SK-N-SH (cell line): ENCODE results near the gene WLS. TPM values are rescaled to one million over a fixed set of nuclear protein-coding genes. Genes with fewer than 3 reads are reported as not detected.

Experiments used
- CTCF ChIA-PET: fragments of 300-600, 350-600 bp; formaldehyde crosslinking; extraction: SDS; loops from one replicate; lab custom pipeline; 2021; lab: Yijun Ruan, JAX
- POLR2A ChIA-PET: fragments of 350-600 bp; sonication (Branson Sonifier 250); formaldehyde crosslinking; extraction: SDS; loops from one replicate; lab custom pipeline; 2020; ENCODE audit warnings: antibody characterized with exemption, inconsistent platforms; lab: Yijun Ruan, JAX
- DNase-seq: peaks from one replicate; pipeline ENCODE4 v3.0.0; 2012
- H2AFZ ChIP-seq: fragments of 200-600 bp; sonication (generic); 2 replicates; pipeline ENCODE4 v1.8.1; 2016; ENCODE audit warnings: antibody characterized with exemption, mild to moderate bottlenecking, low read depth
- H3F3A ChIP-seq: fragments of 200-600 bp; sonication (generic); replicated peaks from 2 replicates; pipeline ENCODE3; 2016; ENCODE audit warnings: antibody characterized with exemption, mild to moderate bottlenecking; ENCODE audit not compliant: insufficient read depth
- H3K27ac ChIP-seq, 2 experiments: fragments of 200-500 bp in 1 of 2; fragments of 200-600 bp in 1 of 2; sonication (Bioruptor generic) in 1 of 2; sonication (generic), shearing (Covaris generic) in 1 of 2; 2 replicates each; pipeline versions ENCODE4 v1.5.1 to v1.6.1; 2014 to 2016; ENCODE audit warnings: low read depth in 2 of 2, inconsistent platforms in 1 of 2, low read length in 1 of 2, mild to moderate bottlenecking in 1 of 2, mixed read lengths in 1 of 2
- H3K27me3 ChIP-seq: fragments of 200-600 bp; sonication (generic), shearing (Covaris generic); 2 replicates; pipeline ENCODE4 v1.6.1; 2016; ENCODE audit warnings: mixed run types; ENCODE audit not compliant: insufficient read depth
- H3K36me3 ChIP-seq, 2 experiments: fragments of 200-500 bp in 1 of 2; fragments of 200-600 bp in 1 of 2; sonication (Bioruptor generic) in 1 of 2; sonication (generic) in 1 of 2; replicated peaks in 1 of 2; 2 replicates each; pipeline versions ENCODE3 to v1.5.1; 2014 to 2016; ENCODE audit warnings: low read length in 1 of 2, mild to moderate bottlenecking in 1 of 2; ENCODE audit not compliant: insufficient read depth in 2 of 2, control insufficient read depth in 1 of 2
- H3K4me1 ChIP-seq, 2 experiments: fragments of 200-500 bp in 1 of 2; fragments of 200-600 bp in 1 of 2; sonication (Bioruptor generic) in 1 of 2; sonication (generic), shearing (Covaris generic) in 1 of 2; 2 replicates each; pipeline versions ENCODE4 v1.5.1 to v1.6.1; 2014 to 2016; ENCODE audit warnings: low read depth in 1 of 2, low read length in 1 of 2, mixed run types in 1 of 2; ENCODE audit not compliant: insufficient read depth in 2 of 2, control insufficient read depth in 1 of 2
- H3K4me2 ChIP-seq: fragments of 200-600 bp; sonication (generic), shearing (Covaris generic); 2 replicates; pipeline ENCODE4 v1.6.1; 2017; ENCODE audit warnings: mixed run types
- H3K4me3 ChIP-seq, 2 experiments: fragments of 200-500 bp in 1 of 2; fragments of 200-600 bp in 1 of 2; sonication (Bioruptor generic) in 1 of 2; sonication (generic), shearing (Covaris generic) in 1 of 2; 2 replicates each; pipeline versions ENCODE4 v1.5.1 to v1.8.1; 2014 to 2016; ENCODE audit warnings: low read depth in 2 of 2, inconsistent platforms in 1 of 2, low read length in 1 of 2, mild to moderate bottlenecking in 1 of 2, mixed read lengths in 1 of 2, moderate library complexity in 1 of 2
- H3K79me2 ChIP-seq: fragments of 200-600 bp; sonication (generic); 2 replicates; pipeline ENCODE4 v1.8.1; 2017; ENCODE audit warnings: mild to moderate bottlenecking; ENCODE audit not compliant: insufficient read depth
- H3K9ac ChIP-seq: fragments of 200-600 bp; sonication (generic); 2 replicates; pipeline ENCODE4 v1.6.1; 2017; ENCODE audit warnings: mixed run types
- H3K9me2 ChIP-seq: fragments of 200-600 bp; sonication (generic); 2 replicates; pipeline ENCODE4 v1.6.1; 2017; ENCODE audit warnings: mixed run types
- H3K9me3 ChIP-seq: fragments of 200-600 bp; sonication (generic); 2 replicates; pipeline ENCODE4 v1.6.1; 2017; ENCODE audit warnings: mixed run types, mild to moderate bottlenecking, moderate library complexity
- H4K20me1 ChIP-seq: fragments of 200-600 bp; sonication (generic); 2 replicates; pipeline ENCODE4 v1.6.1; 2017; ENCODE audit warnings: mild to moderate bottlenecking, mixed run types; ENCODE audit not compliant: insufficient read depth
- EZH2phosphoT487 ChIP-seq: fragments of 200-600 bp; sonication (generic); IDR thresholded peaks from 2 replicates; pipeline ENCODE4 v1.6.1; 2017; ENCODE audit warnings: low read depth, mixed run types, mild to moderate bottlenecking, antibody characterized with exemption, moderate library complexity, borderline replicate concordance
- FOSL2 ChIP-seq: IDR thresholded peaks from 2 replicates; pipeline ENCODE4 v1.4.0; 2012; ENCODE audit warnings: low read depth, mild to moderate bottlenecking, moderate library complexity, borderline replicate concordance
- GABPA ChIP-seq: IDR thresholded peaks from 2 replicates; pipeline ENCODE4 v1.4.0; 2012; ENCODE audit warnings: low read depth, mild to moderate bottlenecking
- GATA2 ChIP-seq: sonication (generic); formaldehyde crosslinking; IDR thresholded peaks from 2 replicates; pipeline ENCODE4 v1.5.0; 2020; ENCODE audit warnings: mild to moderate bottlenecking, missing genetic modification reagents
- JUND ChIP-seq: IDR thresholded peaks from 2 replicates; pipeline ENCODE4 v1.4.0; 2012
- MXI1 ChIP-seq: IDR thresholded peaks from 2 replicates; pipeline ENCODE4 v1.6.1; 2012; ENCODE audit warnings: mild to moderate bottlenecking, low read depth, low read length, improper control_type of control experiment
- NRF1 ChIP-seq: IDR thresholded peaks from 2 replicates; pipeline ENCODE4 v1.6.1; 2012; ENCODE audit warnings: low read depth, mild to moderate bottlenecking, low read length
- POLR2AphosphoS5 ChIP-seq: IDR thresholded peaks from 2 replicates; pipeline ENCODE4 v1.6.1; 2012; ENCODE audit warnings: low read depth, low read length
- RCOR1 ChIP-seq: fragments of 150-350 bp; IDR thresholded peaks from 2 replicates; pipeline ENCODE4 v1.6.1; 2017; ENCODE audit warnings: antibody characterized with exemption, low read length
- RFX5 ChIP-seq: IDR thresholded peaks from 2 replicates; pipeline ENCODE4 v1.6.1; 2012; ENCODE audit warnings: mild to moderate bottlenecking, improper control_type of control experiment, low read length
- SMC3 ChIP-seq: IDR thresholded peaks from 2 replicates; pipeline ENCODE4 v1.6.1; 2012; ENCODE audit warnings: low read depth, low read length, improper control_type of control experiment
- TAF1 ChIP-seq: IDR thresholded peaks from 2 replicates; pipeline ENCODE4 v1.6.1; 2012; ENCODE audit warnings: low read depth, mild to moderate bottlenecking, low read length, moderate library complexity, borderline replicate concordance
- USF1 ChIP-seq: IDR thresholded peaks from 2 replicates; pipeline ENCODE4 v1.4.0; 2012; ENCODE audit warnings: low read depth, borderline replicate concordance
- WGBS: methylation state at CpG from one replicate; pipeline ENCODE4 v1.1.6; 2017; ENCODE audit warnings: low lambda C conversion rate; 5-methylcytosine and 5-hydroxymethylcytosine counted together
- polyA plus RNA-seq, 3 experiments: library from polyadenylated mRNA; depleted of rRNA; stranded (reverse); fragments of >200 nt; gene quantifications; 2 replicates each; pipeline ENCODE4 v1.2.3, GENCODE V29; 2012
- TF ChIP-seq, protein P1 (sequence below): IDR thresholded peaks from 2 replicates; pipeline ENCODE4 v1.4.0; 2012; ENCODE audit warnings: low read depth
- TF ChIP-seq, protein P2 (sequence below): IDR thresholded peaks from 2 replicates; pipeline ENCODE4 v1.4.0; 2012; ENCODE audit warnings: low read depth, borderline replicate concordance

WLS gene
- polyA plus RNA-seq, 1 of the 3 experiments (the other 2 are of a cell fraction) = 69.0 TPM

- no peak overlapping the region for H3K4me2 ChIP-seq
- H3K4me3 ChIP-seq = no peak overlapping the region
- TF ChIP-seq RCOR1 (no peak), JUND (no peak), TAF1 (no peak), USF1 (no peak), GABPA (no peak), NRF1 (no peak), POLR2AphosphoS5 (no peak), RFX5 (no peak), GATA2 (CRISPR knock-in tag) (no peak), EZH2phosphoT487 (no peak), MXI1 (no peak), SMC3 (no peak)
- TF ChIP-seq, protein P1, sequence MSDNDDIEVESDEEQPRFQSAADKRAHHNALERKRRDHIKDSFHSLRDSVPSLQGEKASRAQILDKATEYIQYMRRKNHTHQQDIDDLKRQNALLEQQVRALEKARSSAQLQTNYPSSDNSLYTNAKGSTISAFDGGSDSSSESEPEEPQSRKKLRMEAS = no peak
- TF ChIP-seq, protein P2, sequence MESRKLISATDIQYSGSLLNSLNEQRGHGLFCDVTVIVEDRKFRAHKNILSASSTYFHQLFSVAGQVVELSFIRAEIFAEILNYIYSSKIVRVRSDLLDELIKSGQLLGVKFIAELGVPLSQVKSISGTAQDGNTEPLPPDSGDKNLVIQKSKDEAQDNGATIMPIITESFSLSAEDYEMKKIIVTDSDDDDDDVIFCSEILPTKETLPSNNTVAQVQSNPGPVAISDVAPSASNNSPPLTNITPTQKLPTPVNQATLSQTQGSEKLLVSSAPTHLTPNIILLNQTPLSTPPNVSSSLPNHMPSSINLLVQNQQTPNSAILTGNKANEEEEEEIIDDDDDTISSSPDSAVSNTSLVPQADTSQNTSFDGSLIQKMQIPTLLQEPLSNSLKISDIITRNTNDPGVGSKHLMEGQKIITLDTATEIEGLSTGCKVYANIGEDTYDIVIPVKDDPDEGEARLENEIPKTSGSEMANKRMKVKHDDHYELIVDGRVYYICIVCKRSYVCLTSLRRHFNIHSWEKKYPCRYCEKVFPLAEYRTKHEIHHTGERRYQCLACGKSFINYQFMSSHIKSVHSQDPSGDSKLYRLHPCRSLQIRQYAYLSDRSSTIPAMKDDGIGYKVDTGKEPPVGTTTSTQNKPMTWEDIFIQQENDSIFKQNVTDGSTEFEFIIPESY = no peak
- H3K9me3 ChIP-seq = no peaks in the 10 kb centered on the region
- no peaks in the 10 kb centered on the region for H3K27me3 ChIP-seq
- H3K79me2 ChIP-seq = no peaks in the 10 kb centered on the region
- no peak overlapping the region for H3K27ac ChIP-seq
- no peaks in the 10 kb centered on the region for H3K9me2 ChIP-seq
- no peak for DNase-seq
- WGBS = 97% methylated on average over 2 of the region's 2 CpGs
- H3F3A ChIP-seq = no peaks in the 10 kb centered on the region
- no peak overlapping the region for H2AFZ ChIP-seq
- H3K9ac ChIP-seq = no peak overlapping the region
- CTCF ChIA-PET = interaction anchor here (1.7 to 1.8 kb wide), 2 partner anchors 20 to 246 kb away, joined by 6 read pairs; no protein-coding TSS in a partner anchor
- H4K20me1 ChIP-seq = no peaks in the 10 kb centered on the region
- H3K36me3 ChIP-seq = no peaks in the 10 kb centered on the region
- H3K4me1 ChIP-seq = peaks cover 0 to 11% of the 10 kb centered on the region in 2 experiments; a peak in 3 of 4 replicates
- POLR2A ChIA-PET = no interaction called here
Measured at GRCh38 chr1:68100571-68100970, 131.8 kb downstream of the WLS start.

DNA sequence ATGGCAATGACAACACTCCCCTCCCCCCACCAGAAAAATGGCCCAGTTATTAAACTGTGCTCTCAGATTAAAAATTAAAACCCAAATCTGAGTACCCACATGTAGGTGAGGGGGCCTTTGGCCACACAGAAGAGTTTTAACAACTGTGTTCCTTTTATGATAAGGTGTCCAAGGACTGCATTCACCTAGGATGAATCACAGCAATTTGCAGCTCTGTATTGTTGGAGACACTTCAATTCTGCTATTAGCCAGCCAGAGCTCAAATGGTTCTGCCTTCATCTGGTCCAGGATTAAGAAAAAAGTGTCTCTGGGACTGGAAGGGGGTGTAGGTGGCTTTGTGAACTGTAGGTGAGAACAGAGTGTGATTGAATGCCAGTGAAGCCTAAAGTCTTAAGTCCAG, 138.6 kb downstream of the WLS start:
- DNase-seq = no peak
- H4K20me1 ChIP-seq = no peaks in the 10 kb centered on the region
- no peak overlapping the region for H3K4me2 ChIP-seq
- H3K36me3 ChIP-seq = no peaks in the 10 kb centered on the region
- no peak overlapping the region for H3K9ac ChIP-seq
- H3K9me2 ChIP-seq = no peaks in the 10 kb centered on the region
- no peaks in the 10 kb centered on the region for H3K27me3 ChIP-seq
- CTCF ChIA-PET = interaction anchor here (0.8 to 2.6 kb wide), 5 partner anchors 13 to 328 kb away, joined by 3 to 16 read pairs (median 3); no protein-coding TSS in a partner anchor
- no peaks in the 10 kb centered on the region for H3F3A ChIP-seq
- no peak overlapping the region for H3K27ac ChIP-seq
- TF ChIP-seq FOSL2 = peak; percentile 16; the same call in 1 of the 2 replicates
- no peak for TF ChIP-seq RFX5
- TF ChIP-seq, all 33 proteins: peak for 1
- Histone ChIP-seq H3K9me3 (no peaks in the 10 kb centered on the region), H3K4me1 (no peaks in the 10 kb centered on the region; a peak in 1 of 4 replicates), H3K79me2 (no peaks in the 10 kb centered on the region), H3K4me3 (no peak overlapping the region), H2AFZ (no peak overlapping the region)
- POLR2A ChIA-PET = no interaction called here
